ENCODE results near the gene SOX5.

- TF ChIP-seq CTCF (IDR thresholded peaks at IDR 0.05) (no peak), POLR2A (IDR thresholded peaks at IDR 0.05) (no peak), POLR2AphosphoS5 (IDR thresholded peaks at IDR 0.05; ENCODE audit: insufficient read depth in 1 of 2, low read depth in 1 of 2) (no peak)
Observed at GRCh38 chr12:23540572-23540971, 408.9 kb downstream of the SOX5 start.

All from vagina (tissue), 2 donors.